Globus pallidus (tissue), 1 donor: ENCODE data around the gene CEP128.

Source experiments
- DNase-seq: peaks from one replicate; pipeline ENCODE4 v3.0.0-alpha.2; 2015; ENCODE audit warnings: low spot score

The CEP128 gene

DNA sequence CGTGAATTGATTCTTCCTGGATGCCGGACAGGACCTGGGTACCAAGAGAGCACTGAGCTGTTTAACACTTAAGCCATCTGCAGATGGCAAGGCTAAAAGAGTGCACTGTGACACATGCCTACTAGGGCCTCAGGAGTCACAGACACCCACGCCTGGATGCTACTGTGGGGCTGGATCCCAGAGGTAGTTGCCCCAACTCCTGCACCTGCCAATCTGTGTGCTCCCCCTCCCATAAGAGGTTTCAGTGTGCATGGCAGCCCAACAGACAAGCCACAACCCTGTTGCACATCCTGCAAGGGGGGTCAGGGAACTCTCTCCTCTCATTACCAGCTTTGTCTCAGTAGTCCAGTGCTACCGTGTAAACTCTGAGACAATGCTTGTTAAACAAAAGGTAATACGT, 169.0 kb downstream of the CEP128 start:
- no peak for DNase-seq

DNA sequence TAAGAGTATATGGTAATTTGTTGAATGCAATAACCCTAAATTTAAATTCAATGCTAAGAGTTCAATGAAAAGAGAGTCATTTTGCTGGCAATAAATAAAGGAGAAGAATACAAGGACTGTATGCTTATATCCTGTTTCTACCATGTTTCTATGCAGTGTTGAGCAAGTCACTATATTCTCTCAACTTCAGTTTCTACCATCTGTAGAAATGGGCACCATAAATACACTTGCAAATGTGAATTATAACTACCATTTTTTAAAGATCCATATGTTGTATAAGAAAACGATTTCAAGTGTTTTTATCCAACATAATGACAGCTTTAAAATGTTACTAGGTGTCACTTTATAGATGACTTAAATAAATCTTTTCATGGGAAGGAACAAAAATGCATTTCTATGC, 170.3 kb downstream of the CEP128 start:
- DNase-seq = no peak

DNA sequence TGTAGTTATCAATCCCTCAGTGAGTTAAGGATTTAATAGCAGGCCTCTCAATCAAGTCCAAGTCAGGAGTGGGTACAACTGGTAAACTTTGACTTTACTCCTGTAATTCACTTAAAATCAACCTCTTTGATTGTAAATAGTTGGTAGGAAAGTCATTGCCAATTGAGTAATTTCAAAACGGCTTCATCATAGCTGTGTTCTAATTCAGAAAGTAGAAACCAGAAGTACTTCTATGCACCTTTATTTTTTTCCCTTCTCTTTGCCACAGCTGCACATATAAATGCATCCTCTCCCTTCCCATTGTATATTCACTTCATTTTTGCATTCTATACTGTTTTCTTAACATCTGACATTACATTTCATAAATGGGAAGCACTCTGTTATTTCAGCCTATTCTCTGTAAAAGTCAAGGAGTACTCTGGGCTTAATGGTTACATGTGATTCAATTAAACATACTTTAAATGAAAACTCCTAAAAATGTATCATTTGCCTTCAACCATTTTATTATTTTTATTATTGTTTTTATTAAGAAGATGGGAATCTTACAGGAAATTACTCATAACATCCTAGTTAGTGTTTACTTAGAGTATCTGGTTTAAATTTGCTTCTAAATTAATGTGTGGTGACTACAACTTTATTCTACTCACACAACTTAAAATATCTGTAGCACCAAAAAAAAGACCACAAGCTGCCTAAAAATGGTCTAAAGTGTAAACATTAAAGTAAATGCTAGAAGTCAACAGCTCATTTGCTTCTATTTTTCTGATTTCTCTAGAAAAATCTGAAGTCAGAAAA, 171.2 kb downstream of the CEP128 start:
- DNase-seq = no peak

DNA sequence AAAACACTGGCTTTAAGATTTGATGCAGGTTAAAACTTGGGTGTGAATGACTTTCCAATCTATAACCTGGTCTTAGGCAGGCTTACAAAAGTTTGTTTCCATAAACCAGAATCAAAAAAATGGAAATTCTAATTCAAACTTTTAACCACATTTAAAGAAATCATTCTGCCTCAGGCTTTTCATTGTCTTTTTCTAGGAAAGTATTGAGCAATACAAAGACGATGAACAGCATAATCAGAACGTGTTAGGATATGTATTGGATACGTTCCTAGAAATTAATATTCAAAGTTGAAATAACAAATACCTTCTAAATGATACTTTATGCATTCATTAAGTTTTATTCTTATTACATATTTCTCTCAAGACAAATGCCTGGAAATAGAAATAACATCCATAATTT, 172.9 kb downstream of the CEP128 start:
- DNase-seq = no peak

- DNase-seq = no peak
Measured at GRCh38 chr14:80764921-80765507, 176.5 kb downstream of the CEP128 start.

GRCh38 chr14:80764496-80764895, 177.0 kb downstream of the CEP128 start:
- DNase-seq = no peak

DNA sequence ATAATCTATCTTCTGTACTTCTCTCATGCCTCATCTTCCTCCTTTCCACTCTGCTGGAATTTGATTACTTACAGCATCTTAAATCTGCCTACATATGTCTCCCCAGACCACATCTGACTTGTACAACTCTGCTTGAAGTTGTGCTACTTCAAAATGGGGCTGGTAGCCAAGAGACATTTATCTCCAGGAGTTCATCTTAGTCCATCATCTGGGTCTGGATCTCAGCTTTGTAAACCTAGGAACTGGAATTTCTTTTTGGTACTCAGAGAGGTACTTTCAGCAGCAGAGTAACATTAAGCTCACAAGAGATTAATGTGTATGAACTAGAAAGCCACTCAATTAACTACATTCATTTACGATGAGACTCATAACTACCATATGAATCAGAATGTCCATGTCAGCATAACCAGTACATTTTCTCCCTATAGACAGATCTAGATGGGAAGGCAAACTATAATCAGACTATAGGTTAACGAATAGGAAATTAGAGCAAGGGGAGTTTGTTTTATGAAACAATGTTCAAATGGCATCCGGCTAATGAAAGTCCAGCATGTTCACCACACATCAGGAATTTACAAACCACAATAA, 178.8 kb downstream of the CEP128 start:
- DNase-seq = no peak

GRCh38 chr14:80754696-80755095, 186.8 kb downstream of the CEP128 start:
- no peak for DNase-seq

- no peak for DNase-seq
Measured at GRCh38 chr14:80751285-80751684, 190.3 kb downstream of the CEP128 start.

DNA sequence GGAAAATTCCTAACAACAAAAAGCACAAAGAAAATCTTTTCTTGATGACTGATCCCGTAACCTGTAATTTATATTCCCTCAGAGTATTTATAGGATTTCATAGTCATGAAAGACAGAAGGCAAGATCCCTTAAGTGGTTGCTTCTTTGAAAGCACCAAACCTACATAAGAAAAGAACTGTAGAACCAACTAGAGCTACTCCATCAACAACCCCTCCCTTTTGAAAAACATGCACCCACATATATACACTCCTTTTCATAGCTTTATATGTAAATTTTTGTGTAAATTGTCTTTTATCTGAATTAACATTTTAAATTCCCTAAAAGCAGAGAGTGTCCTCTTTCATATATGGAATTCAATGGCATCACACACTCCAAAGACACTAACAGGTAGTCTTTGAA, 215.3 kb downstream of the CEP128 start:
- no peak for DNase-seq

DNA sequence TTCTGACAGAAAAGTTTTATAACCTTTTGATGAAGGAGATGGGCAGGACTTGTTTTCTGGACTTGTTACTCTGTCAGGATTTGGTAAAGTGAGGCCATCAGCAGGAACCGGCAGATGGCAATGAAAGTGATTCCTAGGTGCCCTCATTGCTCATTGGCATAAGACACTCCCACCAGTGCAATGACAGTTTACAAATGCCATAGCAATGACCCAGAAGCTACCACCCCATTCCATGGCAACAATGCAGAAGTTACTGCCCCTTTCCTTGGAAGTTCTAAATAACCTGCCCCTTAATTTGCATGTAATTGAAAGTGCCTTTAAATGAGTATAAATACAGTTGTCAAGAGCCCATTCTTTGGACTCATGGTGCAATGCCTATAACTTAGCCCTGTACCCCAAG, 222.6 kb downstream of the CEP128 start:
- DNase-seq = no peak

DNA sequence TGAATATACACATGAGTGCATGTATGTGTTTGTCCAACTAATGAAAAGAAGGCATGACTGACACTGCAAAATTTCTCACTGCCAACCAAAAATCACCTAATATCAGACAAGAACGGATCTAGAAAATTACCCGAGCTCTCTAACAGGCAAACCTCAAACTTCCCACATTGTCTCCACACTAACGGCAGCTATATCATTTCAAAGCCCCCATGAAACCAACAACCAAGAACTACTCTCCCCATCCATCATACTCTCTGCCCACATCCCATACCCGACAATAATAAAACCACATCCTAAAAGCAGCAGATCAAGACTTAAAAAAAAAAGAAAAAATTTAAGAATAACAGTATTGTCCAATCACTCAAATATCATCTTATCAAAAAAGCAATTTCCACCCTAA, 227.1 kb downstream of the CEP128 start:
- no peak for DNase-seq

DNA sequence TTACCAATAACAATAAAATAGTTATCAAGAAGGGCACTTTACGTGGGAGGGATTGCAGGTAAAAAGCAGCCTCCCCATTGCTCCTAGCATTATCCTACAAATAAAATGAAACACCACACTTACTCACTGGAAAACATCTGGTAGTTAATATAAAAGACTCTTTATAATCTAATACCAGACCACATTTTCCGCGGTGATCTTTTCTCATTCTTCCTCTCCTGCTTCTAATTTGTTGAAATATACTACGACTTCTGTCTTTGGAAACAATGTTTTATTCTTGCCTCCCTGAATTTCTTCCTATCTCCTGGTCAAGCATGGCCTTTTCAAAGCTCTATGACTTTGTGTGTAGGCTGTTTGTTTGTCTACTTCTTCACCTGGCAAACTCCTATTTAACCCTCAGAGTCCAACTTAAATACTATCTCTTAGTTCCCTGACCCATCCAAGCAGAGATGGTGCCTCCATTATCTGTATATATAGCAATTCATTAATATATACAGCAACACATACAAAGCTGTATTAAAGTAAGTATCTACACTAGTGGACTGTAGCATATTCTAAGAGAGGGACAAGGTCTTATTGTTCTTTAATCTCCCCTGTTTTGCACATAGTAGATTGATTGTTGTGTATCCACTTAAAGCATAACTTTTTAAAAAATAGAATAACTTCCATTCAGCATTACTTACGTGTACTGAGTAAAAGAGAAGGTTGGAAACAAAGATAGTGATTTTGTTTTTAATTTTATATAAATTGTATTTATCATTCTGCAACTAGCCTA, 228.3 kb downstream of the CEP128 start:
- DNase-seq = no peak

DNA sequence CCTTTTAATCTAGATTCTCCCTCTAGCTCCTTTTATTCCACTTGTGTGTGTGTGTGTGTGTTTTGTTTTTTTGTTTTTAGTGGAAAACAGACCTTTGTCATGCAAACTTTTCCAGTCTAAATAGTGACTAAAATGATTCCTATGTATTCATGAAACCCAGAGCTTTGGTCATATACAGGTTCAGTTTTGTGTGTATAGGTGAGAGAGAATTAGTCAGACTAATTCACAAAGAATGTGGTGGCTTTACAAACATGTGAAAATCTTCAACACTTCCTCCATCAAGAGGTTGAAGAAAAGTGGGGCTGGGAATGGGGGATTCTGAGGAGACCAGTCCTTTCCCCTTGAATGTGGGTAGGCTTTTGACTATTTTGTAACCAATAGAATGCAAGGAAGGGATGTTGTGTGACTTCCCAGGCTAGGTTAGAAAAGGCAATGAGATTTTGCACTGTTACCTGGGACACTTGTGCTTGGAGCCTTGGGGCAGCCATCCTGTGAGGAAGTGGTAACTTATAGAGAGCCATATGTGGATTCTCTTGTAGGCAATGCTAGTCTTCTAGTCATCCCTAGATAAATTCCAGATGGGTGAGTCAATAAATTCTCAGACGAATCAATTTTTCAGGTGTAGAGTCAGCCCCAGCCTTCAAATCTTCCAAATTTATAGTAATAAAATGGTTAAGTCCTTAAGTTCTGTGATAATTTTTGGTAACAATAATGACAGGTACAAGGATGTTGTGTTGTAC, 236.1 kb downstream of the CEP128 start:
- DNase-seq = no peak

GRCh38 chr14:80700601-80701000, 240.9 kb downstream of the CEP128 start:
- no peak for DNase-seq

- DNase-seq = no peak
Measured at GRCh38 chr14:80699861-80700260, 241.7 kb downstream of the CEP128 start.

- no peak for DNase-seq
Measured at GRCh38 chr14:80698974-80699373, 242.6 kb downstream of the CEP128 start.

DNA sequence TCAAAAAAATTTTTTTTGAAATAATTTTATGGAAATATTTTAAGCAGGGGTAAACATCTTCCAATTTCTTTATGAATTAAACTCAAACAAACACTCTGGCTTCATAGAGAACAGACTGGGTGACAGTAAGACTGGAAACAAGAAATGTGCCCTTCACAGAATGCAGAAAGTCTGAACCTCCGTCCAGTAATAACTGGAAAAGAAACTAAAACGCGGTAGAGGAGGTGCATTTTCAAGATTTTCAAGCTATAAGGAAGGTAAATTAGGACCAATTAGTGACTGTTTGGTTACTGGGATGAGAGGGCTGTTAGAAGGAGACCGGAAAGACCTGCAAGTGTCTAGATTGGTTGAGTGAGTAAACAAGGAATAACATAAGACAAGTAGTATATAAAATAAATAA, 245.7 kb downstream of the CEP128 start:
- DNase-seq = no peak

DNA sequence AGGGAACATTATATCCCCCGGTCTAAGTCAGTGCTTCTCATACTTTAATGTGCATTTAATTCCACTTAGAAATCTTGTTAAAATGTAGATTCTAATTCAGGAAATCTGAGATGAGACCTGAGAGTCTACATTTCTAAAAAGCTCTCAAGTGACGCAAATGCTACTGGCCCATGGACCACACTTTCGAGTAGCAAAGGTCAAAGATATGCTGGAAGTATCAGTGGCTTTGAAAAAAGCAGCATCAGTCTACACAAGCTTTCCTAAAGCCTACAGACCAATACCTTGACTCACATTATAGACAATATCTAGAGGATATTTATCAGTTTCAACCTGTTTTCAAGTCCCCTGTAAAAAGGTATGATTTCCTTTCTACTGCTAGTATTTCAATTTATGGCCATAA, 248.6 kb downstream of the CEP128 start:
- DNase-seq = no peak

DNA sequence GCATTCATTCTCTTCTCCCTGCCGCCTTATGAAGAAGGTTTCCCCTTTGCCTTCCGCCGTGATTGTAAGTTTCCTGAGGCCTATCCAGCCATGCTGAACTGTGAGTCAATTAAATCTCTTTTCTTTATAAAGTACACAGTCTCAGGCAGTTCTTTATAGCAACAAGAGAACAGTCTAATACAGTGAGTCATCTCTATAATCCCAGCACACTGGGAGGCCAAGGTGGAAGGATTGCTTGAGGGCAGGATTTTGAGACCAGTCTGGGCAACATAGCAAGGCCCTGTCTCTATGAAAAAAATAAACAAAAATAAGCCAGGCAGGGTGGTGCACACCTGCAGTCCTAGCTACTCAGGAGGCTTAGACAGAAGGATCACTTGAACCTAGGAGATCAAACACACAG, 259.9 kb downstream of the CEP128 start:
- DNase-seq = no peak

- DNase-seq = no peak
Measured at GRCh38 chr14:80679273-80679672, 262.3 kb downstream of the CEP128 start.

GRCh38 chr14:80678436-80678835, 263.1 kb downstream of the CEP128 start:
- no peak for DNase-seq
